ENCODE results near the gene FBXW12.

GRCh38 chr3:48436477-48436787, 64.4 kb downstream of the FBXW12 start:
- TF ChIP-seq CTCF (IDR thresholded peaks at IDR 0.05; ENCODE audit: insufficient read depth, low read length) (no peak), REST (IDR thresholded peaks at IDR 0.05; ENCODE audit: insufficient replicate concordance, low read depth) (no peak), POLR2AphosphoS5 (IDR thresholded peaks at IDR 0.05; ENCODE audit: low read depth) (no peak)

Data from HL-60 (cell line).